CD4-positive, alpha-beta T cell treated with Interleukin-6 for 4 hours (primary cell): ENCODE measurements around the gene NELL1.

Experiments used
- DNase-seq: peaks from one replicate; pipeline ENCODE4 v3.0.0-alpha.2; 2020; ENCODE audit warnings: mixed read lengths

NELL1 gene

GRCh38 chr11:21446939-21447590 is 777.7 kb downstream of the NELL1 start:
- DNase-seq = no peak

GRCh38 chr11:21447871-21448270 is 778.5 kb downstream of the NELL1 start:
- no peak for DNase-seq

GRCh38 chr11:21456186-21456585 is 786.8 kb downstream of the NELL1 start:
- DNase-seq = no peak

- DNase-seq = no peak
Observed at GRCh38 chr11:21460082-21460481, 790.7 kb downstream of the NELL1 start.

GRCh38 chr11:21461701-21462100 is 792.3 kb downstream of the NELL1 start:
- no peak for DNase-seq

- DNase-seq = no peak
Observed at GRCh38 chr11:21464601-21465193, 795.3 kb downstream of the NELL1 start.

- DNase-seq = no peak
Observed at GRCh38 chr11:21465203-21465602, 795.8 kb downstream of the NELL1 start.

GRCh38 chr11:21465920-21466319 is 796.5 kb downstream of the NELL1 start:
- DNase-seq = no peak

- DNase-seq = no peak
Observed at GRCh38 chr11:21470521-21470920, 801.1 kb downstream of the NELL1 start.

- DNase-seq = no peak
Observed at GRCh38 chr11:21472261-21472660, 802.9 kb downstream of the NELL1 start.

GRCh38 chr11:21474529-21474928 is 805.1 kb downstream of the NELL1 start:
- DNase-seq = no peak

GRCh38 chr11:21475276-21475675 is 805.9 kb downstream of the NELL1 start:
- DNase-seq = no peak

GRCh38 chr11:21476588-21476987 is 807.2 kb downstream of the NELL1 start:
- no peak for DNase-seq

- DNase-seq = no peak
Observed at GRCh38 chr11:21480240-21480639, 810.9 kb downstream of the NELL1 start.

GRCh38 chr11:21481255-21481654 is 811.9 kb downstream of the NELL1 start:
- no peak for DNase-seq

- no peak for DNase-seq
Observed at GRCh38 chr11:21484039-21484438, 814.7 kb downstream of the NELL1 start.

GRCh38 chr11:21485006-21485405 is 815.6 kb downstream of the NELL1 start:
- DNase-seq = no peak

- DNase-seq = no peak
Observed at GRCh38 chr11:21485426-21485825, 816.0 kb downstream of the NELL1 start.

GRCh38 chr11:21489416-21490115 is 820.2 kb downstream of the NELL1 start:
- DNase-seq = no peak

GRCh38 chr11:21492931-21493330 is 823.5 kb downstream of the NELL1 start:
- DNase-seq = no peak

GRCh38 chr11:21494946-21495345 is 825.6 kb downstream of the NELL1 start:
- DNase-seq = no peak

GRCh38 chr11:21495879-21496278 is 826.5 kb downstream of the NELL1 start:
- no peak for DNase-seq

- no peak for DNase-seq
Observed at GRCh38 chr11:21501245-21501644, 831.9 kb downstream of the NELL1 start.

- DNase-seq = no peak
Observed at GRCh38 chr11:21505070-21505469, 835.7 kb downstream of the NELL1 start.
